ENCODE results near the gene EHD4.

Gene EHD4

GRCh38 chr15:41879321-41879845 is 93.0 kb downstream of the EHD4 start:
- Mint-ChIP-seq H3K36me3 (ENCODE audit: low read depth) (no peaks in the 10 kb centered on the region), H3K27ac (no peak overlapping the region), H3K9me3 (no peaks in the 10 kb centered on the region), H3K4me1 (ENCODE audit: low read depth) (peaks cover 7% of the 10 kb centered on the region), H3K27me3 (peaks cover 16% of the 10 kb centered on the region), H3K4me3 (no peak overlapping the region)

- H3K9me3 Mint-ChIP-seq: no peaks in the 10 kb centered on the region
- H3K4me3 Mint-ChIP-seq: no peak overlapping the region
- no peaks in the 10 kb centered on the region for H3K36me3 Mint-ChIP-seq (ENCODE audit: low read depth)
- H3K4me1 Mint-ChIP-seq (ENCODE audit: low read depth): peaks cover 7% of the 10 kb centered on the region
- H3K27ac Mint-ChIP-seq: no peak overlapping the region
- peaks cover 16% of the 10 kb centered on the region for H3K27me3 Mint-ChIP-seq
Measured at GRCh38 chr15:41878355-41878699, 94.0 kb downstream of the EHD4 start.

- peaks cover 7% of the 10 kb centered on the region for H3K4me1 Mint-ChIP-seq (ENCODE audit: low read depth)
- no peak overlapping the region for H3K27ac Mint-ChIP-seq
- peaks cover 16% of the 10 kb centered on the region for H3K27me3 Mint-ChIP-seq
- H3K9me3 Mint-ChIP-seq: no peaks in the 10 kb centered on the region
- no peak overlapping the region for H3K4me3 Mint-ChIP-seq
- no peaks in the 10 kb centered on the region for H3K36me3 Mint-ChIP-seq (ENCODE audit: low read depth)
Measured at GRCh38 chr15:41877631-41878354, 94.6 kb downstream of the EHD4 start.

- no peak overlapping the region for H3K4me3 Mint-ChIP-seq
Measured at GRCh38 chr15:41876689-41877088, 95.7 kb downstream of the EHD4 start.

GRCh38 chr15:41876007-41876406 is 96.3 kb downstream of the EHD4 start:
- Mint-ChIP-seq H3K36me3 (ENCODE audit: low read depth) (no peaks in the 10 kb centered on the region), H3K9me3 (no peaks in the 10 kb centered on the region), H3K4me3 (no peak overlapping the region), H3K4me1 (ENCODE audit: low read depth) (peaks cover under 1% of the 10 kb centered on the region), H3K27me3 (peaks cover 10% of the 10 kb centered on the region), H3K27ac (no peak overlapping the region)

More at GRCh38 chr15:41876689-41877088, 95.7 kb downstream of the EHD4 start:
- no peaks in the 10 kb centered on the region for H3K9me3 Mint-ChIP-seq
- no peaks in the 10 kb centered on the region for H3K36me3 Mint-ChIP-seq (ENCODE audit: low read depth)
- H3K27ac Mint-ChIP-seq: no peak overlapping the region
- peaks cover 7% of the 10 kb centered on the region for H3K4me1 Mint-ChIP-seq (ENCODE audit: low read depth)
- H3K27me3 Mint-ChIP-seq: peaks cover 16% of the 10 kb centered on the region

- Mint-ChIP-seq H3K27me3 (peaks cover 3% of the 10 kb centered on the region), H3K4me1 (ENCODE audit: low read depth) (peaks cover 6% of the 10 kb centered on the region), H3K36me3 (ENCODE audit: low read depth) (no peaks in the 10 kb centered on the region), H3K9me3 (no peaks in the 10 kb centered on the region), H3K27ac (no peak overlapping the region), H3K4me3 (no peak overlapping the region)
Measured at GRCh38 chr15:41874736-41875135, 97.6 kb downstream of the EHD4 start.

GRCh38 chr15:41873711-41874110 is 98.6 kb downstream of the EHD4 start:
- Mint-ChIP-seq H3K27me3 (no peaks in the 10 kb centered on the region), H3K4me3 (no peak overlapping the region), H3K27ac (no peak overlapping the region), H3K36me3 (ENCODE audit: low read depth) (no peaks in the 10 kb centered on the region), H3K4me1 (ENCODE audit: low read depth) (peaks cover 6% of the 10 kb centered on the region), H3K9me3 (no peaks in the 10 kb centered on the region)

GRCh38 chr15:41872166-41872747 is 100.1 kb downstream of the EHD4 start:
- H3K4me1 Mint-ChIP-seq (ENCODE audit: low read depth): peaks cover 6% of the 10 kb centered on the region

GRCh38 chr15:41871175-41871905 is 101.0 kb downstream of the EHD4 start:
- no peak overlapping the region for H3K4me3 Mint-ChIP-seq
- H3K27ac Mint-ChIP-seq: no peak overlapping the region
- no peaks in the 10 kb centered on the region for H3K36me3 Mint-ChIP-seq (ENCODE audit: low read depth)
- H3K9me3 Mint-ChIP-seq: no peaks in the 10 kb centered on the region
- H3K27me3 Mint-ChIP-seq: no peaks in the 10 kb centered on the region
- H3K4me1 Mint-ChIP-seq (ENCODE audit: low read depth): peaks cover 6% of the 10 kb centered on the region

More at GRCh38 chr15:41872166-41872747, 100.1 kb downstream of the EHD4 start:
- H3K27me3 Mint-ChIP-seq: no peaks in the 10 kb centered on the region
- H3K36me3 Mint-ChIP-seq (ENCODE audit: low read depth): no peaks in the 10 kb centered on the region
- H3K4me3 Mint-ChIP-seq: no peak overlapping the region
- H3K27ac Mint-ChIP-seq: no peak overlapping the region
- H3K9me3 Mint-ChIP-seq: no peaks in the 10 kb centered on the region

GRCh38 chr15:41870689-41871081 is 101.7 kb downstream of the EHD4 start:
- H3K36me3 Mint-ChIP-seq (ENCODE audit: low read depth): no peaks in the 10 kb centered on the region
- no peaks in the 10 kb centered on the region for H3K9me3 Mint-ChIP-seq
- H3K4me1 Mint-ChIP-seq (ENCODE audit: low read depth): peaks cover 6% of the 10 kb centered on the region
- no peaks in the 10 kb centered on the region for H3K27me3 Mint-ChIP-seq
- no peak overlapping the region for H3K27ac Mint-ChIP-seq
- H3K4me3 Mint-ChIP-seq: no peak overlapping the region

- H3K4me3 Mint-ChIP-seq: no peak overlapping the region
- no peak overlapping the region for H3K27ac Mint-ChIP-seq
- H3K36me3 Mint-ChIP-seq (ENCODE audit: low read depth): no peaks in the 10 kb centered on the region
Measured at GRCh38 chr15:41869770-41870688, 102.3 kb downstream of the EHD4 start.

GRCh38 chr15:41868321-41868720 is 104.0 kb downstream of the EHD4 start:
- H3K4me1 Mint-ChIP-seq (ENCODE audit: low read depth): peaks cover 6% of the 10 kb centered on the region
- no peak overlapping the region for H3K27ac Mint-ChIP-seq
- H3K9me3 Mint-ChIP-seq: no peaks in the 10 kb centered on the region
- no peaks in the 10 kb centered on the region for H3K36me3 Mint-ChIP-seq (ENCODE audit: low read depth)
- H3K4me3 Mint-ChIP-seq: no peak overlapping the region
- H3K27me3 Mint-ChIP-seq: no peaks in the 10 kb centered on the region

More at GRCh38 chr15:41869770-41870688, 102.3 kb downstream of the EHD4 start:
- Mint-ChIP-seq H3K4me1 (ENCODE audit: low read depth) (peaks cover 6% of the 10 kb centered on the region), H3K9me3 (no peaks in the 10 kb centered on the region), H3K27me3 (no peaks in the 10 kb centered on the region)

- no peak overlapping the region for H3K4me3 Mint-ChIP-seq
- peaks cover 6% of the 10 kb centered on the region for H3K4me1 Mint-ChIP-seq (ENCODE audit: low read depth)
- no peak overlapping the region for H3K27ac Mint-ChIP-seq
- no peaks in the 10 kb centered on the region for H3K36me3 Mint-ChIP-seq (ENCODE audit: low read depth)
- no peaks in the 10 kb centered on the region for H3K9me3 Mint-ChIP-seq
- no peaks in the 10 kb centered on the region for H3K27me3 Mint-ChIP-seq
Measured at GRCh38 chr15:41866872-41867579, 105.3 kb downstream of the EHD4 start.

- H3K4me1 Mint-ChIP-seq (ENCODE audit: low read depth): peaks cover 6% of the 10 kb centered on the region
- H3K27ac Mint-ChIP-seq: no peak overlapping the region
- H3K36me3 Mint-ChIP-seq (ENCODE audit: low read depth): no peaks in the 10 kb centered on the region
- no peaks in the 10 kb centered on the region for H3K27me3 Mint-ChIP-seq
- no peaks in the 10 kb centered on the region for H3K9me3 Mint-ChIP-seq
- no peak overlapping the region for H3K4me3 Mint-ChIP-seq
Measured at GRCh38 chr15:41866263-41866703, 106.1 kb downstream of the EHD4 start.
